ENCODE measurements around the gene ETDA.
A peak's percentile ranks its signal among the peaks of the same experiment; 100 is the strongest.
"Not testable (repeated sequence)": the region's sequence is repeated elsewhere in the genome, so short reads cannot be mapped to it uniquely, and the experiment has no call there.

ETDA gene

DNA sequence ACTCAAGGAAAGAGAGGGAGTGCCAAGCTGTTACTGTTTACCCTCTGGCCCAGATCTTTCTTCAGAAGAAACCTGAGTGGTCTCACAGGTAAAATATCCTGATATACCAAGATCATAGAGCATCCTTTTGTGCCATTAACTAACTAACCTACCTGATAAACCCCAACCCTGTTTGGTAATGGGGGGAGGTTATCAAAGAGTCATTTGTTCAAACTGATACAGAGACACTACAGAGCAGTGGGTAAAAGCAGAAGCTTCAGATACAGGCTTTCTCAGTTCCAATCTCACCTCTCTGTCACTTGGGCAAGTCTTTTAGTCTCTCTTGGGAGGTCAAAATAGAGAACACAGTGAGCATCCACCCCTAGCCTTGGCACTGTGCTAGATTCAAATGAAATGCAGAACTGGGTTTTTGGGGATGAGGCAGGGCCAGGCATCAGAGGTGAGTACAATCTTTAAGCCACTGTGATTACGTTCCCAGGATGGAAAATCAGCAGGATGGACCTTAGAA lies at the start of gene ETDA:
Gene ETDA (plus strand): TSS at position 51 of the 508 bp plus-strand sequence. CDS start 1,216 bp downstream, outside the sequence.
- not testable (repeated sequence) for H3K4me3 ChIP-seq (replicated peaks; ENCODE audit: low read depth, low read length); DNase-seq (ENCODE audit: low read depth)

DNA sequence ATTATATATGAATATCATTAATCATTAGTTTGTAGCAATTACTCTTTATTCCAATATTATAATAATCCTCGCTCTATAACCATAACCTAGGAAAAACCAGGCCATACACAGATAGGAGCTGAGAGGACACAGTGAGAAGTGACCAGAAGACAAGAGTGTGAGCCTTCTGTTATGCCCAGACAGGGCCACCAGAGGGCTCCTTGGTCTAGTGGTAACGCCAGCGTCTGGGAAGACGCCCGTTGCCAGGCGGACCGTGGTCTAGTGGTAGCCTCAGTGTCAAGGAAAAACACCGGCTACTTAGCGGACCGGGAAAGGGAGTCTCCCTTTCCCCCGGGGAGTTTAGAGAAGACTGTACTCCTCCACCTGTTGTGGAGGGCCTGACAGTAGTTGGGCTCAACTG lies 45.4 kb upstream of the ETDA start:
- H3K4me3 ChIP-seq (replicated peaks; ENCODE audit: low read depth, low read length), result not testable (repeated sequence)
- DNase-seq (ENCODE audit: low read depth), result peak; percentile 8
- TF ChIP-seq CTCF (IDR thresholded peaks at IDR 0.05; ENCODE audit: low read length, missing control alignments), result peak; percentile 32

- TF ChIP-seq CTCF (IDR thresholded peaks at IDR 0.05; ENCODE audit: low read length, missing control alignments), result no peak
- no peak overlapping the region for H3K4me3 ChIP-seq (replicated peaks; ENCODE audit: low read depth, low read length)
- DNase-seq (ENCODE audit: low read depth), result no peak
Observed at GRCh38 chrX:135213200-135213844, 38.5 kb upstream of the ETDA start.

DNA sequence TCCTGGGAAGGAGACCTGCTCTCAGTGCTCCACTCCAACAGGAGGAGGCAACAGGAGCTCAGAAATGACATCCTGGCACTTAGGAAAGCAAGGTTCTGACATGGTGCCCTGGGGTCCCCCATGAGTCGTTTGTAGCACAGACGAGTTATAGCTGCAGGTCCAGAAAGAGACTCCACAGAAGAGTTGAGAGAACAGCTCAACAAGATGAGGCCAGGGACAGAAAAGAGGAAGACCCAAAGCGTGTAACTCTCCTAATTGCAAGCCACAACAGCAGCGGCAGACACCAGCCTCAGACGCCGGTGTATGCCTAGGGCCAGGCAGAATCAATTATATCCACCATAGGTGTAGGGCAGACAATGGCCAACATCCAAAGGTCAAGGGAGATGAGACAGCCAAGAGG lies 5.9 kb upstream of the ETDA start:
- not testable (repeated sequence) for DNase-seq (ENCODE audit: low read depth)

GRCh38 chrX:135256087-135256684 lies 4.3 kb downstream of the ETDA start:
- H3K4me3 ChIP-seq (replicated peaks; ENCODE audit: low read depth, low read length); DNase-seq (ENCODE audit: low read depth): not testable (repeated sequence)

More for the DNA sequence above, 5.9 kb upstream of the ETDA start:
- H3K4me3 ChIP-seq (replicated peaks; ENCODE audit: low read depth, low read length), result not testable (repeated sequence)

DNA sequence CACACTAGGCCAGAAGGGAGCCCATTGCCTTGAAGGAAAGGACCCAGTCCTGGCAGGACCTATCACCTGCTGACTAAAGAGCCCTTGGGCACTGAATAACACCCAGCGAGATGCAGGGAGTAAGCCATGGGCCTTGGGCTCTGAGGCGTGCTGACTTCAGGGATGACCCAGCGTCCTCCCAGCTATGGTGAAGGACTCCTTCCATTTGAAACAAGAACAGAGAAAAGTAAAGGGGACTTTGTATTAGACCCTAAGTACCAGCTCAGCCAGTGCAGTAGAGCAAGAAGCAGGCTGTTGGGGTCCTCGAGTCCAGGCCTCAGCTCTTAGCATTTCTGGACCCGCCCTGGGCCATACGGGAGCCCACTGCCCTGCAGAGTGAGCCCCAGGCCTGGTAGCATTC lies 5.1 kb downstream of the ETDA start:
- TF ChIP-seq CTCF (IDR thresholded peaks at IDR 0.05; ENCODE audit: low read length, missing control alignments), result no peak
- no peak overlapping the region for H3K4me3 ChIP-seq (replicated peaks; ENCODE audit: low read depth, low read length)
- DNase-seq (ENCODE audit: low read depth), result no peak

DNA sequence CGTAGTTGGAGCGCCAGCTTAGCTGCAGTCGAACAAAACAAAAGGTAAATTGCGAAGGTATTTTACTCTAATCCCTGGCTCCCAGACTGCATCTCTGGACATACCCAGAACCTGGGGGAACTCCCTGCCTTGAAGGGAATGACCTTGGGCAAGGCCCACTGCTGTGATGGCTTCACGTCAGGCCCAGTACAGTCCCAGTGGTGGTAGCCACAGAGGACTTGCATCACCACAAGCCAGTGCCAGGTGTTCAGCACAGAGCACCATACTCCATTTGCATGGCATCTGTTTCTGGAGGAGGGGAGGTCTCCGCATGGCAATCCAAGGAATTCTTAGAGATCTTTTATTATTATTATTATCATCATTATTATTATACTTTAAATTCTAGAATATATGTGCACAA lies 5.6 kb downstream of the ETDA start:
- TF ChIP-seq CTCF (IDR thresholded peaks at IDR 0.05; ENCODE audit: low read length, missing control alignments), result no peak
- DNase-seq (ENCODE audit: low read depth), result no peak
- H3K4me3 ChIP-seq (replicated peaks; ENCODE audit: low read depth, low read length), result no peak overlapping the region

GRCh38 chrX:135260976-135261375 lies 9.1 kb downstream of the ETDA start:
- not testable (repeated sequence) for H3K4me3 ChIP-seq (replicated peaks; ENCODE audit: low read depth, low read length); DNase-seq (ENCODE audit: low read depth)

DNA sequence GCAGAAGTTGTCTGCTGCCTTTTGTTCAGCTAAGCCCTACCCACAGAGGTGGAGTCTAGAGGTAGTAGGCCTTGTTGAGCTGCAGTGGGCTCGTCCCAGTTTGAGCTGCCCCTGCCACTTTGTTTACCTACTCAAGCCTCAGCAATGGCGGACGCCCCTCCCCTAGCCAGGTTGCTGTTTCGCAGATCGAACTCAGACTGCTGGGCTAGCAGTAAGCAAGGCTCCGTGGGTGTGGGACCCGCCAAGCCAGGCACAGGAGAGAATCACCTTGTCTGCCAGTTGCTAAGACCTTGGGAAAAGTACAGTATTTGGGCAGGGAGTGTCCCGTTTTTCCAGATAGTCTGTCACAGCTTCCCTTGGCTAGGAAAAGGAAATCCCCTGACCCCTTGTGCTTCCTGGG lies 11.5 kb downstream of the ETDA start:
- H3K4me3 ChIP-seq (replicated peaks; ENCODE audit: low read depth, low read length); DNase-seq (ENCODE audit: low read depth): not testable (repeated sequence)

Measured in fibroblast of pulmonary artery (primary cell).